Activated CD8-positive, alpha-beta memory T cell treated with anti-CD3 and anti-CD28 coated beads, Interleukin-2, amount 50 U/mL, for 1 hour (primary cell): ENCODE measurements around the gene ZC2HC1B.

ENCODE experiments used
- DNase-seq: peaks from one replicate; pipeline ENCODE4 v3.0.0-alpha.2; 2020; ENCODE audit errors: extremely low read depth

The ZC2HC1B gene

GRCh38 chr6:143934331-143934730, 70.1 kb downstream of the ZC2HC1B start:
- no peak for DNase-seq

- no peak for DNase-seq
Measured at GRCh38 chr6:143934867-143935266, 70.6 kb downstream of the ZC2HC1B start.

DNA sequence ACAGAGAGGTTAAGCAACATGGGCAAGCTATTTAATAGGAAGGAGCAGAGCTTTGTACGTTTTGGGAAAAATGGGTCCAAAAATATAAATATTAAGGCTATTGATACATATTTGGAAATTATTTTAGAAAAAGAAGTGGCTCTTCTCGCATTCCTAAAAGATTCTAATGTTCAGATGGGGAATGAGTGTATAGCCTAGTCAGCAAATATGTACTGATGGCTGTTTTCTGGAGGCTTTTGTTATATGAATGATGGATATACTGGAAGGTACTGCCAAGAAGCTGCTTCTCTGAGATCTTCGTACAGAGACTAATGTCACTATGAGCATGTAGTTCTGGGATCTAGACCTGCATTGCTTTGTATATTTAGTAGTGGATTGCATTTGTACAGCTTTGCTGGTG, 72.1 kb downstream of the ZC2HC1B start:
- no peak for DNase-seq

DNA sequence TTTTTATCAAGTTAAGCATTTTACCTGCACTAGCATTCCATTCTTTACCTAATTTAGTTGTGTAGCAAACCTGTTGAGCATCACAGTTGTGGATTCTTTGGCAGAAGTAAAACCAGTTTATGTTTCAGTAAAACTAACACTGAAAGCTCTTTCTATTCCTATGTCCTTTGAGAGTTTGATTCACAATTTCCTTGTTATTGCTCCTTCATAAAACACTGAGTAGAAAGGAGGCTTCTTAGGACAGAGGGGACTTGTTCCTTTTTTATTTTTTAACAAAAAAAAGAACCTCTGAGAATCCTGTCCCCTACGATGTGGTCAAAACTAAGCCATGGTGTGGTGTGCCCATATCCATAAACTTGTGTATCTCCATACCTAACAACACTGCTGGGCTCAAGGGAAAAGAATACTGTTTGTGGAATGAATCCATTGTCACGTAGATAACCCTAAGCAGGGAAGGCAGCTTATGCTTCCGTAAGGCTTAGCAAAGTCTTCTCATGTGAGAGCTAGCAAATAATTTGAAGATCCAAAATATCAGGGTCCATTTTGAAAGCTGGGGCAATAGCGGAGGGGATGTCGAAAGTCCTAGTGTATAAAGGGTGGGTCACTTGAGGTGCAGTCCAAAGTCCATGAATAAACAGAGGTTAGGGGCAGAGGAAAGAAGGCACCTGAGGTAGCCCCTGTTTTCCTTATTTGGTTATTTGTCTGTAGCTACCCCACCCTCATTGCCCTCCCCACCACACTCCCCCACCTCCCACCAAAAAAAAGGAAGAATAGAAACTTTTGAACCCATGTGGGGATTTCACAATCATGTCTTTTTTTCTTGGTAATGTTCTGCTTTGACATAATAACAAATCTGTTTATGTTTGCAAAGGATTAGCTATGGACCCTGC, 72.7 kb downstream of the ZC2HC1B start:
- no peak for DNase-seq

DNA sequence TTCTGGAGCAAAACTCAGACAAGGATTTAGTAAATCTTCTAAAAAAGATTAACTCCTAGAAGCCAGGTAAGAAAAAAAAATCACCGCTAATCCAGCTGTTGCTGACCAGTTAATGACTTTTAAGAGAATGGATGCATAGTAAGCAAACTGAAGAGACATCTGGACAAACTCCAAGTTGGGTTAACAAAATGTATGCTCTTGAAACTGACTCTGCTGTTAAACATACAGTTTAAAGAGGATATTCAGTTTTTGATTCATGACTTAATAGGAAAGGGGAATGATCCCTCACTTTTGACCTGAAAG, 73.3 kb downstream of the ZC2HC1B start:
- DNase-seq: no peak

GRCh38 chr6:143939364-143939763, 75.1 kb downstream of the ZC2HC1B start:
- DNase-seq: no peak

GRCh38 chr6:143940011-143940597, 75.8 kb downstream of the ZC2HC1B start:
- no peak for DNase-seq

GRCh38 chr6:143941852-143942627, 77.8 kb downstream of the ZC2HC1B start:
- DNase-seq: peak; percentile 7

GRCh38 chr6:143948208-143948607, 83.9 kb downstream of the ZC2HC1B start:
- no peak for DNase-seq

GRCh38 chr6:143949535-143949934, 85.3 kb downstream of the ZC2HC1B start:
- no peak for DNase-seq

GRCh38 chr6:143949962-143950361, 85.7 kb downstream of the ZC2HC1B start:
- DNase-seq: no peak

GRCh38 chr6:143950875-143951274, 86.6 kb downstream of the ZC2HC1B start:
- no peak for DNase-seq

DNA sequence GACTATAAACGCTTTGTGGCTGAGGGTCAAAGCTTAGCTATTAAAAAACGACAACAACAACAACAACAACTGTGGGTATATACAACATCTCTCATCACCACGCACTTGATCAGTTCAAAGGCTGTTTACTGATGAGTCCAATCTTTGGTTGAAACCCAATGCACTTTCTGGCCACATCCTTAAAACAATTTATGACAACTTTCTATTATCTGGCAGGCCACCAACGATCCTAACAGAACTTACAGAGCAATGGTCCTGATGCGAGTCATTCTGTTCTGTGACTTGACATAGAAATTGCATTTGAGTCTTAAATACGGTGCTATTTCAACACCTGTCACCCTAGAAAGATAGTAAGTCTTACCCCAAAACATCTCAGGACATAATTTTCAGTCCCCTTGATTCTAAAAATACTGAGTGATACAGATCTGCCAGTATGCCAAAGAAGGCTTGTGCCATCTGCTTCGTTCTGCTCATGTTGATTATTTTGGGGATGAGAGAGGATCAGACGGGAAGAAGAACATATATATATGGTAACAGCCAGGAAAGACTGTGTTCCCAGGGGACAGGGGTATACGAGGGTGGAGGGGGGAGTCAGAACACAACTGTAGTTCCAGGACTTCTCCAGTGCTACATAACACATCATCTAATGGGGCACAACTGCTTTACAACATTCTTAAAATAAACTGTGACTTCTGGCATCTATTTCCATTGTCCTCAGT, 87.9 kb downstream of the ZC2HC1B start:
- DNase-seq: no peak

DNA sequence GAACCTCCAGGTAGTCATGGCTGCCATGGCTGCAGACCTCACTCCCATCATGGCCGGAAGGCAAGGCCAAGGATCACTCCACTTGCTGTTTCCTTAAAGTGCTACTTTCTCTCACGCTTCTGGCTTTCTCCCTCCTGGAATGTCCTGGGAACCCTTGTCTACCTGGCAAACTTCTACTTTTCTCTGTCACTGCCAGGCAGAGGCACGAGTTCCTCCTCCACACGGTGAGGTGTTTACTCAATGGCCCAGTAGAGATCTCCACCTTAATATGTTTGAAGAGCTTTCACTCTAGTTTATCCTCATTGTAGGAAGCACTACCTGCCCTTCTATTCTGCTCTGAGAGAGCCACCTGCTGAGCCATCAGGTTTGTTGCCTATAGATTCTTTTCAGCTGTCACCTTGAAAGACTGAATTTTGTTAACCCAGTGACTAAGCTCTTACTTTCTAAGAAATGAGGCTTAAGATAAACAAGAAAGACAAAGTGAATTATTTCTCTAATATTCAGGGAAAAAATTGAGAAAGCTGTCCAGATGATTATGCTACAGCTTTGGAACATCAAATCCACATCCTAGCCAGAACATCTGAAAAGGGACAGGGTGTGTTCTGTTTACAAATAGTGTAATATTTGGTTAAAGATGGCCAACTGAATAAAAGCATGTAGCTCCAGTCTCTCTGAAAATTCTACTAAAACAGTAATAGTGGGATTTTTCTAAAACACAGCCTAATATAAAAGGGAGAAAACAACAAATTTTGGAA, 88.8 kb downstream of the ZC2HC1B start:
- DNase-seq: no peak

GRCh38 chr6:143953922-143954321, 89.6 kb downstream of the ZC2HC1B start:
- DNase-seq: no peak

GRCh38 chr6:143955971-143956370, 91.7 kb downstream of the ZC2HC1B start:
- no peak for DNase-seq

- no peak for DNase-seq
Measured at GRCh38 chr6:143957679-143958274, 93.5 kb downstream of the ZC2HC1B start.

- DNase-seq: no peak
Measured at GRCh38 chr6:143958839-143959399, 94.6 kb downstream of the ZC2HC1B start.

- no peak for DNase-seq
Measured at GRCh38 chr6:143959927-143960326, 95.7 kb downstream of the ZC2HC1B start.

GRCh38 chr6:143961066-143961465, 96.8 kb downstream of the ZC2HC1B start:
- DNase-seq: no peak
